HL-60 (cell line): ENCODE results near the gene PACS1.

Source experiments
- POLR2AphosphoS5 ChIP-seq: IDR thresholded peaks from 2 replicates; pipeline ENCODE4 v1.6.1; 2012; ENCODE audit warnings: low read depth
- TF ChIP-seq, protein P1 (sequence below): IDR thresholded peaks from one replicate; pipeline ENCODE4 v1.5.1; 2011; ENCODE audit warnings: low read length, control low read depth, inconsistent platforms; ENCODE audit not compliant: insufficient read depth
- TF ChIP-seq, protein P2 (sequence below): IDR thresholded peaks from 2 replicates; pipeline ENCODE4 v1.6.1; 2012; ENCODE audit warnings: low read depth; ENCODE audit not compliant: insufficient replicate concordance

DNA sequence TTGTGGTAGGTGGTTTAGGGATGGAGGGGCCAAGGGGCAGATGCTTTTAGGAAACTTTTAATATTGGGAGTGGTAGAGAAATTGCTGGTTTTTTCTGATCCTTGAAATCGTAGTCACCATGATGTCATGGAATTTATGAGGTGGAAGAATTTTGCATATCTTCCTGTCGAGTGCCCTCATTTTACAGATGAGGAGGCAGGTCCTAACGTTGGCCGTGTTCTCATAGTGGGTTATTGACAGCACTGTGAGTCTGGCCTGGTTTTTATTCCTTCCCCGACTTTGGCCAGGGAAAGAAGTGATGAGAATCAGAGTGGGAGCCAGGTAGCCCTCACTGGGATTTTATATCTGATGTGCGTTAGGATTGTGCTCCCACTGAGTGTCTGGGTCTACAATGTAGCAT lies 8.8 kb upstream of the PACS1 start:
- TF ChIP-seq, protein P1, sequence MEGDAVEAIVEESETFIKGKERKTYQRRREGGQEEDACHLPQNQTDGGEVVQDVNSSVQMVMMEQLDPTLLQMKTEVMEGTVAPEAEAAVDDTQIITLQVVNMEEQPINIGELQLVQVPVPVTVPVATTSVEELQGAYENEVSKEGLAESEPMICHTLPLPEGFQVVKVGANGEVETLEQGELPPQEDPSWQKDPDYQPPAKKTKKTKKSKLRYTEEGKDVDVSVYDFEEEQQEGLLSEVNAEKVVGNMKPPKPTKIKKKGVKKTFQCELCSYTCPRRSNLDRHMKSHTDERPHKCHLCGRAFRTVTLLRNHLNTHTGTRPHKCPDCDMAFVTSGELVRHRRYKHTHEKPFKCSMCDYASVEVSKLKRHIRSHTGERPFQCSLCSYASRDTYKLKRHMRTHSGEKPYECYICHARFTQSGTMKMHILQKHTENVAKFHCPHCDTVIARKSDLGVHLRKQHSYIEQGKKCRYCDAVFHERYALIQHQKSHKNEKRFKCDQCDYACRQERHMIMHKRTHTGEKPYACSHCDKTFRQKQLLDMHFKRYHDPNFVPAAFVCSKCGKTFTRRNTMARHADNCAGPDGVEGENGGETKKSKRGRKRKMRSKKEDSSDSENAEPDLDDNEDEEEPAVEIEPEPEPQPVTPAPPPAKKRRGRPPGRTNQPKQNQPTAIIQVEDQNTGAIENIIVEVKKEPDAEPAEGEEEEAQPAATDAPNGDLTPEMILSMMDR = no peak
- no peak for TF ChIP-seq POLR2AphosphoS5
- TF ChIP-seq, protein P2, sequence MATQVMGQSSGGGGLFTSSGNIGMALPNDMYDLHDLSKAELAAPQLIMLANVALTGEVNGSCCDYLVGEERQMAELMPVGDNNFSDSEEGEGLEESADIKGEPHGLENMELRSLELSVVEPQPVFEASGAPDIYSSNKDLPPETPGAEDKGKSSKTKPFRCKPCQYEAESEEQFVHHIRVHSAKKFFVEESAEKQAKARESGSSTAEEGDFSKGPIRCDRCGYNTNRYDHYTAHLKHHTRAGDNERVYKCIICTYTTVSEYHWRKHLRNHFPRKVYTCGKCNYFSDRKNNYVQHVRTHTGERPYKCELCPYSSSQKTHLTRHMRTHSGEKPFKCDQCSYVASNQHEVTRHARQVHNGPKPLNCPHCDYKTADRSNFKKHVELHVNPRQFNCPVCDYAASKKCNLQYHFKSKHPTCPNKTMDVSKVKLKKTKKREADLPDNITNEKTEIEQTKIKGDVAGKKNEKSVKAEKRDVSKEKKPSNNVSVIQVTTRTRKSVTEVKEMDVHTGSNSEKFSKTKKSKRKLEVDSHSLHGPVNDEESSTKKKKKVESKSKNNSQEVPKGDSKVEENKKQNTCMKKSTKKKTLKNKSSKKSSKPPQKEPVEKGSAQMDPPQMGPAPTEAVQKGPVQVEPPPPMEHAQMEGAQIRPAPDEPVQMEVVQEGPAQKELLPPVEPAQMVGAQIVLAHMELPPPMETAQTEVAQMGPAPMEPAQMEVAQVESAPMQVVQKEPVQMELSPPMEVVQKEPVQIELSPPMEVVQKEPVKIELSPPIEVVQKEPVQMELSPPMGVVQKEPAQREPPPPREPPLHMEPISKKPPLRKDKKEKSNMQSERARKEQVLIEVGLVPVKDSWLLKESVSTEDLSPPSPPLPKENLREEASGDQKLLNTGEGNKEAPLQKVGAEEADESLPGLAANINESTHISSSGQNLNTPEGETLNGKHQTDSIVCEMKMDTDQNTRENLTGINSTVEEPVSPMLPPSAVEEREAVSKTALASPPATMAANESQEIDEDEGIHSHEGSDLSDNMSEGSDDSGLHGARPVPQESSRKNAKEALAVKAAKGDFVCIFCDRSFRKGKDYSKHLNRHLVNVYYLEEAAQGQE = no peak
